Measurements from ENCODE around the gene CTPS1. TPM values are rescaled to one million over a fixed set of nuclear protein-coding genes. Genes with fewer than 3 reads are reported as not detected.

CTPS1 gene
- total and polyA plus RNA-seq, 2 of the 13 experiments (the other 11 are each of a cell fraction or from before 2014, with no cell fraction given) = 9.6 to 42.8 TPM

GRCh38 chr1:40944841-40945430 is 34.6 kb upstream of the CTPS1 start (continued):
- TF ChIP-seq PRDM10 (CRISPR knock-in tag; IDR thresholded peaks at IDR 0.05; ENCODE audit: low read depth) = no peak
- no peak for TF ChIP-seq DMTF1 (CRISPR knock-in tag; IDR thresholded peaks at IDR 0.05)
- TF ChIP-seq NR2C2 (CRISPR knock-in tag; IDR thresholded peaks at IDR 0.05; ENCODE audit: borderline replicate concordance) = no peak; the same call in 1 of the 2 replicates
- TF ChIP-seq ZNF660 (CRISPR knock-in tag; IDR thresholded peaks at IDR 0.05; ENCODE audit: borderline replicate concordance, low read depth) = no peak
- no peak for TF ChIP-seq SUZ12 (IDR thresholded peaks at IDR 0.05; ENCODE audit: low read depth, low read length)
- no peak for TF ChIP-seq ZNF891 (CRISPR knock-in tag; IDR thresholded peaks at IDR 0.05)
- TF ChIP-seq DBP (CRISPR knock-in tag; IDR thresholded peaks at IDR 0.05; ENCODE audit: not compliant biosample characterization) = no peak
- TF ChIP-seq ELF3 (CRISPR knock-in tag; IDR thresholded peaks at IDR 0.05) = peak; percentile 55; the same call in 1 of the 2 replicates
- TF ChIP-seq IKZF5 (CRISPR knock-in tag; IDR thresholded peaks at IDR 0.05) = no peak; the same call in 1 of the 2 replicates
- 0 out of 2 replicates have a peak, but pooled peaks have one; percentile 54 for TF ChIP-seq KDM4B (CRISPR knock-in tag; IDR thresholded peaks at IDR 0.05)
- no peak for TF ChIP-seq BHLHE40 (IDR thresholded peaks at IDR 0.05; ENCODE audit: low read length)
- no peak for TF ChIP-seq CBX1 (IDR thresholded peaks at IDR 0.05; ENCODE audit: low read depth)
- no peak for TF ChIP-seq REST (IDR thresholded peaks at IDR 0.05; ENCODE audit: borderline replicate concordance in 1 of 2, low read depth in 1 of 2, low read length in 2 of 2)
- TF ChIP-seq FOXP4 (CRISPR knock-in tag; IDR thresholded peaks at IDR 0.05) = no peak
- peak; percentile 80 for TF ChIP-seq RARA (CRISPR knock-in tag; IDR thresholded peaks at IDR 0.05)
